HG03039 (cell line): ENCODE measurements around the gene SIRT2.
"Not testable (repeated sequence)": the region's sequence is repeated elsewhere in the genome, so short reads cannot be mapped to it uniquely, and the experiment has no call there.

ENCODE experiments used
- ATAC-seq: cut with Tn5 transposase; IDR thresholded peaks from one replicate; pipeline ENCODE4 v1.9.1; 2021; ENCODE audit warnings: mild to moderate bottlenecking, moderate library complexity; ENCODE audit not compliant: unreplicated experiment

Gene SIRT2

DNA sequence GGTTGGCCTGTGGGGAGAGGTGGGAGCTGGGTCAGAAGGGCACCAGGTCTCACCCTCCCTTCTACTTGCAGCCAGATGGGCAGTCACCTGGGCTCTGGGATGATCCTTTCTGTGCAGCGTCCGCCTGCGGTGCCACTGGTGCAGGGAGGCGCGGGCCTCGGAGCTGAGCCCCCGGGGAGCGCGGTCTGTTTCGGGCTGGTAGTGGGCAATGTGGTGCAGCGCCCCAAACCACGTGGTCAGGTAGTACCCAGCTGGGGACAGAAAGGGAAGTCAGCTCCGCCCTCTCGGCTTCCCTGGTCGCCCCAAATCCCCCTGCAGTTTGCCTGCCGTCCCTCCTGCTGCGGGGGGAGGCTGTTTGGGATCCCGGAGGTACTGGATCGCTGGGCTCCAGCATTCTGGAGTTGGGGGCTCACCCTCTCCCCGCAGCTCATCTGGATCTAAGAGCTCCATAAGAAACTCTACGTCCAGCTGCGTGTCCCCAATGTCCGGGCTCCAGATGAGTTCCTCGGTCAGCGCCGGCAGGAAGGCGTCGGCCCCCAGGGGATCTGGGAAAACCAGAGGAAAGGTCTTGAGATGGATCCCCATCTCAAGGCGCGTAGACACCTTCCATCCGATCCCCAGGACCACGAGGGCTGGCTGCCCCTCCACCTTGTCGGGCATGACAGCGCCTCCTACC, 30.1 kb downstream of the SIRT2 start:
- ATAC-seq, result peak; percentile 14

- no peak for ATAC-seq
Measured at GRCh38 chr19:38868551-38868950, 30.9 kb downstream of the SIRT2 start.

GRCh38 chr19:38867171-38867780, 32.1 kb downstream of the SIRT2 start:
- no peak for ATAC-seq

DNA sequence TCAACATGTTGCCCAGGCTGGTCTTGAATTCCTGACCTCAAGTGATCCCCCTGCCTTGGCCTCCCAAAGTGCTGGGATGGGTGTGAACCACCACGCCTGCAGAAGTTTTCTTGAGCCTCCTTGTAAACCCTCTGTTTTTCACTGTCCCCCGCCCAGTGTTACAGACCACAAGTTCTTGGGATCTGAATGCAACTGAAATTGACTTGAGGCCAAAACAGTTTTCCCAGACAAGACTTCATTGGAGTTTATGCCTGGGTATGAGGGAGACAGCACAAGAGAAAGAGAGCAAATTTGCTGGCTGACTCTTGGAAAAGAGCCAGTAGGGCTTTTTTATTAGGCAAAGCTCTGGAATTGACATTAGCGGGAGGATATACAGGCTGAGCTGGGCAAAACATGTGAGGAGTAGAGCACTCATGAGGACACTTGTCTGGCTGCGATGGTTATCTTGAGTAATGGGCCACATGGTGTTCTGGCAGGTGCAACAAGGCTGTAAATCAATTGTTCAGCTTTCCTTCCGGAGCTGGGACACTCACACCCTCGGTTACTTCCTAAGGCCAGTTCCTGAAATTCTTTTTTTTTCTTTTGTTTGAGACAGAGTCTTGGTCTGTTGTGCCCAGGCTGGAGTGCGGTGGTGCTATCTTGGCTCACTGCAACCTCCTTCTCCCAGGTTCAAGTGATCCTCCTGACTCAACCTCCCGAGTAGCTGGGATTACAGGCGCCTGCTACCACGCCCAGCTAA, 36.9 kb downstream of the SIRT2 start:
- ATAC-seq, result no peak

DNA sequence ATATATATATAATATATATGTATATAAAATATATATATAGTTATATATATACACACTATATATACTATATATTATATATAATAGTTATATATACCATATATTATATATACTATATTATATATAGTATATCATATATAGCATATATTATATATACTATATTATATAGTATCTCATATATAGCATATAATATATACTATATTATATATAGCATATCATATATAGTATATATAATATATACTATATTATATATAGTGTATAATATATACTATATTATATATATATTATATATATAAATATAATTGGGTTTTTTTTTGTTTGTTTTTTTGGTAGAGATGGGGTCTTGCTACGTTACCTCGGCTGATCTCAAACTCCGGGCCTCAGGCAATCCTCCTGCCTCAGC, 38.0 kb downstream of the SIRT2 start:
- ATAC-seq, result no peak

DNA sequence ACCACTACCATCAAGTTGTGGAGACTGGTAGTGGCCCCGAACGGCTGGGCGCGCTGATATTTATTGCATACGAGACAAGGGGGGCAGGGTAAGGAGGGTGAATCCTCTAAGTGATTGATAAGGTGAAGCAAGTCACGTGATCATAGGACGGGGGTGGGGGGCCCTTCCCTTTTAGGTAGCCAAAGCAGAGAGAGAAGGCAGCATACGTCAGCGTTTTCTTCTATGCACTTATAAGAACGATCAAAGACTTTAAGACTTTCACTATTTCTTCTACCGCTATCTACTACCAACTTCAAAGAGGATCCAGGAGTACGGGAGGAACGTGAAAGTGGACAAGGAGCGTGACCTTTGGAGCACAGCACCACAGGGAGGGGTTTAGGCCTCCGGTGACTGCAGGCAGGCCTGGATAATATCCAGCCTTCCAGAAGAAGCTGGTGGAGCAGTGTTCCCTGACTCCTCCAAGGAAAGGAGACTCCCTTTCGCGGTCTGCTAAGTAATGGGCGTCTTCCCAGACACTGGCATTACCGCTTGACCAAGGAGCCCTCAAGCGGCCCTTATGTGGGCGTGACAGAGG, 39.7 kb downstream of the SIRT2 start:
- not testable (repeated sequence) for ATAC-seq

DNA sequence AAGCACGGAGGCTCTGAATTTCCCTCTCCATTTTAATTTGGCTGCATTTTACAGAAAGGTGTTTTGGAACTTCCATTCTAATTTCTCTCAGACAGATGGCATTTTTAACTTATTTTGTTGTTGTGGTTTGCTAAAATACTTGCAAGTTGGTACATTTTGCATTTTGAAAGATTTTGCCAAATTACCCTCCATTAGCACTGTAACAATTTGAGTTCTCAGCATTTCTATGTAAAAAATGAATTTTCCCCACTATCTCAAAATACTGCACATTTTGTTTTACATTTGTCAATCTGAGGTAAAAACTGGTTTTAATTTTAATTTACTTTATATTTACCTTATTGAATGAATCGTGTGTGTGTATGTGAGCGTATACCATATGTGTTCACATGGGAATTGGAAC, 42.6 kb downstream of the SIRT2 start:
- ATAC-seq, result no peak

GRCh38 chr19:38855751-38856150, 43.7 kb downstream of the SIRT2 start:
- ATAC-seq, result not testable (repeated sequence)

DNA sequence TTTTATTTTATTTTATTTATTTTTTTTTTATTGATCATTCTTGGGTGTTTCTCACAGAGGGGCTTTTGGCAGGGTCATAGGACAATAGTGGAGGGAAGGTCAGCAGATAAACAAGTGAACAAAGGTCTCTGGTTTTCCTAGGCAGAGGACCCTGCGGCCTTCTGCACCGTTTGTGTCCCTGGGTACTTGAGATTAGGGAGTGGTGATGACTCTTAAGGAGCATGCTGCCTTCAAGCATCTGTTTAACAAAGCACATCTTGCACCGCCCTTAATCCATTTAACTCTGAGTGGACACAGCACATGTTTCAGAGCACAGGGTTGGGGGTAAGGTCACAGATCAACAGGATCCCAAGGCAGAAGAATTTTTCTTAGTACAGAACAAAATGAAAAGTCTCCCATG, 44.5 kb downstream of the SIRT2 start:
- ATAC-seq, result not testable (repeated sequence)

- ATAC-seq, result no peak
Measured at GRCh38 chr19:38853214-38853613, 46.2 kb downstream of the SIRT2 start.

DNA sequence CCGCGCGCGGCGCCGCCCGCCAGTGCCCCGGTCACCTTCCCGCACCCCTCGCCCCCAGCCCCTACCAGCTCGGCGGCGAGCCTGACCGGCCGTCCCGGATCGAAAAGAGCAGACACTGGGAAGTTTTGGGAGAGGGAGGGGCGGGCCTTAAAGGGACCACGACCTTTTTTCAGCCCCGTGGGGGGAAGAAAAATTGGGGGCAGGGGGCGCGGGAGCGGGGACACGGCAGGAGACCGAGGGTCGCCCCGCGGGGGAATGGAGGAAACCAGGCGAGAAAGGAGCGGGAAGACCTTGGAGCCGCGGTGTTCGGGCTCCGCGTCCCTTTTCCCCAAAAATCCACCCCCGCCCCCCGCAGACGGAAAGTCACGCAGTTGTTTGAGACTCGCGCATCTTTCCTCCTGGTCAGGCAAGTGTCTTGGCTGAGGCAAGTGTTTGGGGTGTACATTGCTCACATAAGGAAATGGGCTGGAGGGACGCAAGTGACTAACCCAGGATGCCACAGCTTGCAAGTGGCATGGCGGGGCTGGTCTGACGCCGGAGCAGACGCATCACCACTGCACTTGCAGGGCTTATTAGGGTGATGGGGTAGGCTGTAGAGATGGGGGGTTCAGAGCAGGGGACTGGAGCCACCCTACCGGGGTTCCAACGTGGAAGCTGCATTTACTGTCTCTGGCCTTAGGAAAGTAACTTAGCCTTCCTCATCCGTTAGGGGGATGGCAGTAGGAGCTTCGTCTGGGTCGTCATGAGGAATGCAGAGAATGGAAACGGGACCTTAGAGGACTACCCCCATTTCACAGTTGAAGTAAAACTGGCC, 47.0 kb downstream of the SIRT2 start:
- no peak for ATAC-seq

DNA sequence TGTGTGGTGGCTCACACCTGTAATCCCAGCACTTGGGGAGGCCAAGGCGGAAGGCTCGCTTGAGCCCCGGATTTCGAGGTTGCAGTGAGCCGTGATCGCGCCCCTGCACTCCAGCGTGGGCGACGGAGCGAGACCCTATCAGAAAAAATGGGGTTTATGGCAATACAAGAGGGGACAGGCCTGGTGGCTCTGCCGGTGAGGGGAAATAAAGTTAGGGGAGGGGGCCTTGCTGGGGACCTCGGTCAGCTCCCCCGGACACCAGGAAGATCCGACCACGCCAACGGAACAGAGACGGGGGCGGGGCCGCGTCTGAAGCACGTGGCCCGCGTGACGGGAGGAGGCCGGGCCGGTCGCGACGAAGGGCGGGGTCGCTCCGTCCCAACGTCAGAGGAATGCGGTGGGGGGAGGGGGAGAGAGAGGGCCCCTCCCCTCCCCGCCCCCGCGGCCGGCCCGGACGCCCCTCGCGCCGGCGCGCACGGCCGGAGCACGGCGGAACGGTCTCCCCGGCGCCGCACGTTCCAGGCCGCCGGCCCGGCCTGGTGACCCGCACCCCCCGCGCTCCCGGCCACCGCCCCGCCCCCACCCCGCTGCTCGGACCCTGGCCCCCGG, 47.7 kb downstream of the SIRT2 start:
- ATAC-seq, result no peak

DNA sequence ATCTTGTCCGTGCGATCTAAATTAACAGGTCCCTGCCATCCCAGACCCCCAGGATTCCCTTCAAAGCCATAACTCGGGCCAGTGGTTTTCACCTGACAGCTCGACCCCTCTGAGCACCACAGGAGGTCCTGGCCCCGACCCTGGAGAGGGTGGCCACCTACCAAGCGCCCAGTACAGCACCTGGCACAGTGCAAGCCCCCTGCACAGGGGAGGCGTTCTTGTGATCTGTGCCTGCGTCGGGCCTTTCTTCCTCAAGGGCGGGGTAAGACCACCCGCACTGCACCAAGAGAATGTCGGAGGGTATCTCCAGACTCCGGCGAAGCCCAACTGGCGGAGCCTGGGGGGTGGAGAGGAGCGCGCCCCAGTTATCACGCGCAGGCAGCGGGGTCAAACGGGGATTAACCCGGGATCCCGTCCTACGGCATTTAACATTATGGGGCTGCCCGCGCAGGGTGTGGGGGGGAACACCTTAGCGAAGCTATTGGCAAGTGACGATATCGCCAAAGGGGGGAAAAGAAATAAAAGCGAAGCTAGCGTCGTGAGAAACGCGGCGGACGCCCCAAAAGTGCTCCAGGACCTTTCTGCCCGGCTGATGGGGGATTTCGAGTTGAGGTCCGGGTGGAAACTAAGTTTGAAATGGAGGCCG, 48.3 kb downstream of the SIRT2 start:
- ATAC-seq, result no peak

DNA sequence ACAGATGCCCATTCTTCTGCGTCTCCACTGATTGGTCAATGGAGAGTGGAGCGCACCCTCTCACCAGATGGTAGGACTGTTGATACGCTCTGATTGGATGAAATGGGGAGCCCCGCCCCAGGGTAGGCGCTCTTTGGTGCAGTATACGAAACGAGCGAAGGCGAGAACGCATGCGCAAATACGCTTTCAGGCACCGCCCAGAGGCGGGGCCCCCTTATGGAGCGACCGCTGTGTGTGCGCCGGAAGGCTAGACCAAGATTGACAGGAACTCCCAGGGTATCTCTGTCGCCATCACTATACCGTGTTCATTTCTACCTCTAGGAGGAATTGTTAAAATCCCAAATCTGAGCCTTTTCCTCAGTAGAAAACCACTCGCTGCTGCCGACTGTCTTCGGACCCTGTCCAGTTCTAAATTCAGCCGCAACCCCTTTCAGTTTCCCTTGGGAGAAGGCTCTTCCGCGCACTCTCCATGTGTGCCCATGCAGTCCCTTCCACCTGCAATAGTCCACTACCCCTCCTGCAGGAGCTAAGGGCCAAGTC, 48.9 kb downstream of the SIRT2 start:
- peak; percentile 57 for ATAC-seq

GRCh38 chr19:38849860-38850435, 49.5 kb downstream of the SIRT2 start, which contains the start of gene HNRNPL:
HNRNPL (minus strand) TSS chr19:38849986; CDS start chr19:38849966, 20 bp downstream.
- ATAC-seq, result peak; percentile 45

- peak; percentile 30 for ATAC-seq
Measured at GRCh38 chr19:38849147-38849859, 50.1 kb downstream of the SIRT2 start.

- ATAC-seq, result no peak
Measured at GRCh38 chr19:38848299-38849146, 50.9 kb downstream of the SIRT2 start.

GRCh38 chr19:38846097-38846496, 53.3 kb downstream of the SIRT2 start:
- ATAC-seq, result no peak
